ENCODE results near the gene ORC5.

DNA sequence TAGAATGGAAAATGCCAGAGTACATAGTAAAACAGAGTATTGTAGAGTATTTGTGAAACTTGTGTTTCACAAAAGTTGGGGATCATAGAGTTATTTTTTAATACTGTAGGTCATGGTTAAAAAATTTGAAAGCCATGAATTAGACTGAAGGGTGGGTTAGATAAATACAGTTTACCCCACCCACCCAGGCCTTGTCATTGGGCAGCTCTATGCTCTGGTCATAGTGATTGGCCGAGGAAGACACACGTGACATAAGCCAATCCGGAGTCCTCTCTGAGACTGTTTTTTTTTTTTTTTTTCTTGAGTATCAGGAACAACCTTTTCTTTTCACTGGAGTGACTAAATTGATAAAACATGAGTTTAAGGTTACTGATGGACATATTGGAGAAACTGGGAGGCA lies 33.3 kb upstream of the ORC5 start:
- TF ChIP-seq, protein P1, sequence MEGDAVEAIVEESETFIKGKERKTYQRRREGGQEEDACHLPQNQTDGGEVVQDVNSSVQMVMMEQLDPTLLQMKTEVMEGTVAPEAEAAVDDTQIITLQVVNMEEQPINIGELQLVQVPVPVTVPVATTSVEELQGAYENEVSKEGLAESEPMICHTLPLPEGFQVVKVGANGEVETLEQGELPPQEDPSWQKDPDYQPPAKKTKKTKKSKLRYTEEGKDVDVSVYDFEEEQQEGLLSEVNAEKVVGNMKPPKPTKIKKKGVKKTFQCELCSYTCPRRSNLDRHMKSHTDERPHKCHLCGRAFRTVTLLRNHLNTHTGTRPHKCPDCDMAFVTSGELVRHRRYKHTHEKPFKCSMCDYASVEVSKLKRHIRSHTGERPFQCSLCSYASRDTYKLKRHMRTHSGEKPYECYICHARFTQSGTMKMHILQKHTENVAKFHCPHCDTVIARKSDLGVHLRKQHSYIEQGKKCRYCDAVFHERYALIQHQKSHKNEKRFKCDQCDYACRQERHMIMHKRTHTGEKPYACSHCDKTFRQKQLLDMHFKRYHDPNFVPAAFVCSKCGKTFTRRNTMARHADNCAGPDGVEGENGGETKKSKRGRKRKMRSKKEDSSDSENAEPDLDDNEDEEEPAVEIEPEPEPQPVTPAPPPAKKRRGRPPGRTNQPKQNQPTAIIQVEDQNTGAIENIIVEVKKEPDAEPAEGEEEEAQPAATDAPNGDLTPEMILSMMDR (IDR thresholded peaks at IDR 0.05; ENCODE audit: low read depth, low read length): no peak
- no peak for TF ChIP-seq POLR2A (IDR thresholded peaks at IDR 0.05; ENCODE audit: extremely low read depth, insufficient read length)
